Pulmonary artery endothelial cell (primary cell): Measurements from ENCODE around the gene NDST4. TPM values are rescaled to one million over a fixed set of nuclear protein-coding genes. Genes with fewer than 3 reads are reported as not detected.

Experiments used
- DNase-seq: peaks from one replicate; pipeline ENCODE4 v3.0.0-alpha.2; 2011; ENCODE audit warnings: low read depth, low spot score
- total RNA-seq: library from RNA; depleted of rRNA; stranded (reverse); fragments of >200 nt; gene quantifications from 2 replicates; pipeline ENCODE4 v1.2.3, GENCODE V29; 2014

NDST4 gene
- total RNA-seq, 1 donor from 2014 or later: not detected

GRCh38 chr4:114791976-114792375 lies 321.4 kb downstream of the NDST4 start:
- DNase-seq: no peak

- no peak for DNase-seq
Observed at GRCh38 chr4:114785570-114785969, 327.9 kb downstream of the NDST4 start.

GRCh38 chr4:114783215-114783595 lies 330.2 kb downstream of the NDST4 start:
- no peak for DNase-seq

GRCh38 chr4:114782415-114783214 lies 330.8 kb downstream of the NDST4 start:
- no peak for DNase-seq

GRCh38 chr4:114780205-114780604 lies 333.2 kb downstream of the NDST4 start:
- no peak for DNase-seq
